H1 (cell line): ENCODE data around the gene CEACAM6. TPM values are rescaled to one million over a fixed set of nuclear protein-coding genes. Genes with fewer than 3 reads are reported as not detected.

Experiments
- CTCF ChIA-PET: fragments of 300-600 bp; sonication (Branson Sonifier 250); formaldehyde crosslinking; loops from one replicate; lab custom pipeline; 2021; ENCODE audit not compliant: partially characterized antibody; lab: Charles Lee
- POLR2A ChIA-PET: fragments of 300-600 bp; sonication (Branson Sonifier 250); formaldehyde crosslinking; loops from one replicate; lab custom pipeline; 2021; ENCODE audit warnings: inconsistent platforms; ENCODE audit not compliant: partially characterized antibody; lab: Charles Lee
- DNase-seq, 2 experiments: peaks; one replicate each; pipeline versions ENCODE4 v3.0.0 to v3.0.0-alpha.2; 2010 to 2022; ENCODE audit warnings: low spot score in 2 of 2, low read depth in 1 of 2, mixed read lengths in 1 of 2
- FAIRE-seq: peaks from 2 replicates; lab custom pipeline; 2011; peaks lifted over from hg19 to GRCh38; lab: Jason Lieb, UNC
- H2AFZ ChIP-seq: 2 replicates; pipeline ENCODE4 v1.8.1; 2012; ENCODE audit warnings: low read length, inconsistent platforms
- H2AK5ac ChIP-seq: 2 replicates; pipeline ENCODE4 v1.6.1; 2013; ENCODE audit warnings: low read depth, low read length
- H2BK120ac ChIP-seq: replicated peaks from 2 replicates; pipeline ENCODE3; 2013; ENCODE audit warnings: low read depth, low read length, inconsistent platforms
- H2BK12ac ChIP-seq: 2 replicates; pipeline ENCODE4 v1.6.1; 2013; ENCODE audit warnings: low read depth, low read length
- H2BK15ac ChIP-seq: 2 replicates; pipeline ENCODE4 v1.6.1; 2013; ENCODE audit warnings: low read length
- H2BK20ac ChIP-seq: 2 replicates; pipeline ENCODE4 v1.6.1; 2013; ENCODE audit warnings: low read length
- H2BK5ac ChIP-seq: 2 replicates; pipeline ENCODE4 v1.6.1; 2013; ENCODE audit warnings: low read depth, low read length
- H3K14ac ChIP-seq: 2 replicates; pipeline ENCODE4 v1.6.1; 2013; ENCODE audit warnings: inconsistent platforms; ENCODE audit not compliant: insufficient read length
- H3K18ac ChIP-seq: 2 replicates; pipeline ENCODE4 v1.6.1; 2013; ENCODE audit warnings: low read length; ENCODE audit errors: extremely low read depth
- H3K23ac ChIP-seq: 2 replicates; pipeline ENCODE4 v1.6.1; 2013; ENCODE audit warnings: inconsistent platforms; ENCODE audit not compliant: insufficient read length
- H3K23me2 ChIP-seq: 2 replicates; pipeline ENCODE4 v1.6.1; 2013; ENCODE audit warnings: low read depth, low read length
- H3K27ac ChIP-seq: 2 replicates; pipeline ENCODE4 v1.6.1; 2011; ENCODE audit warnings: low read depth, low read length, inconsistent platforms
- H3K27me3 ChIP-seq, 4 experiments: replicated peaks in 1 of 4; 1 replicate in 1 of 4; 2 replicates in 3 of 4; pipeline versions ENCODE4 v1.6.1 to v1.8.1; 2011 to 2013; ENCODE audit warnings: low read length in 3 of 4, mild to moderate bottlenecking in 3 of 4, inconsistent platforms in 2 of 4, mixed read lengths in 2 of 4, moderate library complexity in 1 of 4; ENCODE audit not compliant: control insufficient read depth in 3 of 4, insufficient read depth in 3 of 4; ENCODE audit errors: extremely low read depth in 1 of 4
- H3K36me3 ChIP-seq, 4 experiments: 2 replicates each; pipeline versions ENCODE4 v1.6.1 to v1.8.1; 2011 to 2013; ENCODE audit warnings: mild to moderate bottlenecking in 4 of 4, low read length in 3 of 4, moderate library complexity in 2 of 4, control low read depth in 1 of 4, inconsistent platforms in 1 of 4; ENCODE audit not compliant: insufficient read depth in 4 of 4, control insufficient read depth in 2 of 4
- H3K4ac ChIP-seq: replicated peaks from 2 replicates; pipeline ENCODE3; 2013; ENCODE audit warnings: low read length, low read depth, mixed read lengths, inconsistent platforms; ENCODE audit not compliant: insufficient read length
- H3K4me1 ChIP-seq, 4 experiments: replicated peaks in 1 of 4; 1 replicate in 1 of 4; 2 replicates in 3 of 4; pipeline versions ENCODE4 v1.6.1 to v1.8.1; 2011 to 2013; ENCODE audit warnings: low read length in 3 of 4, inconsistent platforms in 2 of 4, mixed read lengths in 1 of 4; ENCODE audit not compliant: insufficient read depth in 4 of 4, control insufficient read depth in 3 of 4
- H3K4me2 ChIP-seq, 2 experiments: 2 replicates each; pipeline versions ENCODE4 v1.6.1 to v1.8.1; 2011 to 2013; ENCODE audit warnings: low read depth in 2 of 2, low read length in 2 of 2, control low read depth in 1 of 2, inconsistent platforms in 1 of 2, mild to moderate bottlenecking in 1 of 2; ENCODE audit not compliant: insufficient read depth in 1 of 2
- H3K4me3 ChIP-seq, 4 experiments: fragments of 200-600, 300-600 bp in 1 of 4; sonication (generic), shearing (Covaris generic), sonication (Bioruptor Twin) in 1 of 4; 2 replicates each; pipeline versions ENCODE4 v1.5.1 to v1.8.1; 2011 to 2016; ENCODE audit warnings: low read length in 4 of 4, low read depth in 3 of 4, control low read depth in 2 of 4, inconsistent platforms in 2 of 4, mild to moderate bottlenecking in 2 of 4, mixed read lengths in 1 of 4, moderate library complexity in 1 of 4; ENCODE audit not compliant: insufficient read depth in 2 of 4; ENCODE audit errors: extremely low read depth in 1 of 4
- H3K56ac ChIP-seq: replicated peaks from 2 replicates; pipeline ENCODE3; 2013; ENCODE audit warnings: low read depth, mild to moderate bottlenecking, mixed read lengths, low read length, inconsistent platforms; ENCODE audit not compliant: insufficient read length
- H3K79me1 ChIP-seq: 2 replicates; pipeline ENCODE4 v1.6.1; 2013; ENCODE audit warnings: low read depth, low read length, control low read depth
- H3K79me2 ChIP-seq, 2 experiments: 2 replicates each; pipeline versions ENCODE4 v1.6.1 to v1.8.1; 2012 to 2013; ENCODE audit warnings: low read length in 2 of 2, mild to moderate bottlenecking in 2 of 2, inconsistent platforms in 1 of 2; ENCODE audit not compliant: insufficient read depth in 2 of 2, control insufficient read depth in 1 of 2
- H3K9ac ChIP-seq, 4 experiments: replicated peaks in 1 of 4; 1 replicate in 1 of 4; 2 replicates in 3 of 4; pipeline versions ENCODE4 v1.6.1 to v1.8.1; 2011 to 2013; ENCODE audit warnings: low read depth in 3 of 4, low read length in 3 of 4, control low read depth in 2 of 4, mild to moderate bottlenecking in 2 of 4, moderate library complexity in 2 of 4, inconsistent platforms in 1 of 4; ENCODE audit errors: extremely low read depth in 1 of 4
- H3K9me3 ChIP-seq, 2 experiments: 2 replicates each; pipeline versions ENCODE4 v1.6.1 to v1.8.1; 2012 to 2013; ENCODE audit warnings: mild to moderate bottlenecking in 2 of 2, moderate library complexity in 2 of 2, control low read depth in 1 of 2, inconsistent platforms in 1 of 2, low read depth in 1 of 2, low read length in 1 of 2, mixed read lengths in 1 of 2; ENCODE audit not compliant: insufficient read depth in 2 of 2
- H4K20me1 ChIP-seq, 2 experiments: replicated peaks in 1 of 2; 2 replicates each; pipeline versions ENCODE3 to v1.8.1; 2011 to 2013; ENCODE audit warnings: inconsistent platforms in 2 of 2, low read length in 2 of 2, mild to moderate bottlenecking in 1 of 2; ENCODE audit not compliant: insufficient read depth in 2 of 2, control insufficient read depth in 1 of 2
- H4K5ac ChIP-seq: 2 replicates; pipeline ENCODE4 v1.6.1; 2013; ENCODE audit warnings: low read length, low read depth, mixed read lengths, inconsistent platforms; ENCODE audit not compliant: insufficient read length
- H4K8ac ChIP-seq: 2 replicates; pipeline ENCODE4 v1.8.0; 2013; ENCODE audit warnings: mild to moderate bottlenecking, moderate library complexity, low read length, inconsistent platforms; ENCODE audit not compliant: insufficient read depth; ENCODE audit errors: extremely low read depth
- H4K91ac ChIP-seq: replicated peaks from 2 replicates; pipeline ENCODE3; 2013; ENCODE audit warnings: low read length, mixed read lengths, inconsistent platforms; ENCODE audit not compliant: insufficient read length
- BCL11A ChIP-seq, 2 experiments: IDR thresholded peaks; one replicate each; pipeline ENCODE4 v1.6.1; 2011; ENCODE audit warnings: low read depth in 2 of 2, low read length in 2 of 2, mild to moderate bottlenecking in 2 of 2
- EZH2 ChIP-seq: fragments of 200-600 bp; sonication (generic); IDR thresholded peaks from 2 replicates; pipeline ENCODE4 v1.7.1; 2012; ENCODE audit warnings: low read depth, mild to moderate bottlenecking, moderate library complexity, low read length, inconsistent platforms; ENCODE audit not compliant: severe bottlenecking
- GABPA ChIP-seq: IDR thresholded peaks from 2 replicates; pipeline ENCODE4 v1.6.1; 2011; ENCODE audit warnings: mild to moderate bottlenecking, low read length, moderate library complexity, borderline replicate concordance; ENCODE audit not compliant: insufficient read depth
- HDAC2 ChIP-seq, 2 experiments: fragments of 300-600 bp in 1 of 2; sonication (generic) in 1 of 2; IDR thresholded peaks; 2 replicates each; pipeline ENCODE4 v1.6.1; 2011 to 2012; ENCODE audit warnings: low read depth in 2 of 2, low read length in 2 of 2, mild to moderate bottlenecking in 2 of 2, moderate library complexity in 2 of 2, borderline replicate concordance in 1 of 2, inconsistent platforms in 1 of 2
- KDM1A ChIP-seq: fragments of 200-600, 300-600 bp; sonication (generic); IDR thresholded peaks from 2 replicates; pipeline ENCODE4 v1.7.1; 2016; ENCODE audit warnings: mild to moderate bottlenecking, low read length, borderline replicate concordance
- KDM5A ChIP-seq: fragments of 200-600 bp; IDR thresholded peaks from 2 replicates; pipeline ENCODE4 v1.7.1; 2012; ENCODE audit warnings: mild to moderate bottlenecking, low read length, inconsistent platforms, mixed read lengths
- POLR2A ChIP-seq, 2 experiments: IDR thresholded peaks; 1 replicate in 1 of 2; 2 replicates in 1 of 2; pipeline ENCODE4 v1.6.1; 2011; ENCODE audit warnings: low read depth in 2 of 2, low read length in 2 of 2, mild to moderate bottlenecking in 2 of 2; ENCODE audit errors: control extremely low read depth in 1 of 2
- POU5F1 ChIP-seq: IDR thresholded peaks from 2 replicates; pipeline ENCODE4 v1.6.1; 2011; ENCODE audit warnings: low read depth, mild to moderate bottlenecking, low read length, moderate library complexity
- RFX5 ChIP-seq: IDR thresholded peaks from 2 replicates; pipeline ENCODE4 v1.6.1; 2011; ENCODE audit warnings: low read depth, low read length, improper control_type of control experiment, borderline replicate concordance
- SIN3A ChIP-seq, 2 experiments: IDR thresholded peaks in 1 of 2; conservative IDR thresholded peaks in 1 of 2; 2 replicates each; pipeline ENCODE4 v1.6.1; 2011 to 2012; ENCODE audit warnings: low read length in 2 of 2, improper control_type of control experiment in 1 of 2, low read depth in 1 of 2, mild to moderate bottlenecking in 1 of 2
- SIRT6 ChIP-seq: IDR thresholded peaks from one replicate; pipeline ENCODE4 v1.7.1; 2012; ENCODE audit warnings: low read length, inconsistent platforms
- SP1 ChIP-seq: IDR thresholded peaks from 2 replicates; pipeline ENCODE4 v1.6.1; 2011; ENCODE audit warnings: low read depth, low read length
- SUZ12 ChIP-seq: fragments of 200-600 bp; sonication (generic); IDR thresholded peaks from 2 replicates; pipeline ENCODE4 v1.6.1; 2012; ENCODE audit warnings: mild to moderate bottlenecking, inconsistent platforms, low read length, moderate library complexity, mixed read lengths
- TAF7 ChIP-seq: optimal IDR thresholded peaks from 2 replicates; pipeline ENCODE3; 2011; ENCODE audit warnings: low read depth, mild to moderate bottlenecking, inconsistent platforms, low read length, moderate library complexity, borderline replicate concordance
- TBP ChIP-seq: IDR thresholded peaks from 2 replicates; pipeline ENCODE4 v1.6.1; 2011; ENCODE audit warnings: low read depth, low read length, improper control_type of control experiment
- WGBS, 2 experiments: shearing (Covaris generic) in 1 of 2; methylation state at CpG; one replicate each; pipeline versions ENCODE4 v1.1.6 to v1.1.7; 2013 to 2015; ENCODE audit warnings: low lambda C conversion rate in 2 of 2, mixed read lengths in 2 of 2, inconsistent platforms in 1 of 2, low coverage in 1 of 2, missing lambda C conversion rate in 1 of 2; ENCODE audit not compliant: insufficient replicate concordance in 2 of 2, insufficient coverage in 1 of 2, insufficient read length in 1 of 2; ENCODE audit errors: extremely low coverage in 1 of 2, missing lambda C conversion rate in 1 of 2; 5-methylcytosine and 5-hydroxymethylcytosine counted together
- polyA plus RNA-seq, 7 experiments: library from polyadenylated mRNA; depleted of rRNA in 3 of 7; stranded (reverse) in 5 of 7; unstranded in 2 of 7; fragments of >200 nt in 5 of 7; fragments of 200-250 nt in 2 of 7; gene quantifications; 1 replicate in 5 of 7; 2 replicates in 1 of 7; 4 replicates in 1 of 7; pipeline versions ENCODE4 v1.2.1 to v1.2.3, GENCODE V29; 2011 to 2013; ENCODE audit warnings: missing spikeins in 2 of 7, mixed read lengths in 2 of 7
- total RNA-seq: library from RNA; stranded (reverse); fragmentation: NEBNext Ultra II Directional; extraction: Animal tissue kit (Norgen Biotek cat#: 25700); gene quantifications from 2 replicates; pipeline ENCODE4 v1.2.1, GENCODE V29; 2021

CEACAM6 gene
- total and polyA plus RNA-seq, 2 of the 8 experiments (the other 6 are each of a cell fraction or from before 2014, with no cell fraction given), result not detected

GRCh38 chr19:41801031-41801430, 45.7 kb downstream of the CEACAM6 start:
- Histone ChIP-seq H4K8ac (no peak overlapping the region; the same call in 1 of the 2 replicates), H3K27ac (no peak overlapping the region), H3K23ac (no peak overlapping the region), H3K14ac (no peak overlapping the region), H3K9me3 (peaks cover 40 to 61% of the 10 kb centered on the region in 2 experiments), H2AFZ (no peak overlapping the region), H3K4me3 (no peak overlapping the region), H4K5ac (no peak overlapping the region), H4K91ac (no peak overlapping the region), H4K20me1 (no peaks in the 10 kb centered on the region), H3K18ac (no peak overlapping the region), H2AK5ac (no peak overlapping the region), H3K36me3 (no peaks in the 10 kb centered on the region), H2BK15ac (no peak overlapping the region), H3K56ac (no peak overlapping the region), H2BK120ac (no peak overlapping the region), H3K4ac (no peak overlapping the region), H3K27me3 (no peaks in the 10 kb centered on the region), H2BK12ac (no peak overlapping the region), H2BK5ac (no peak overlapping the region), H3K4me2 (no peak overlapping the region), H3K9ac (no peak overlapping the region), H3K4me1 (no peaks in the 10 kb centered on the region), H3K79me1 (no peaks in the 10 kb centered on the region), H2BK20ac (no peak overlapping the region), H3K79me2 (no peaks in the 10 kb centered on the region), H3K23me2 (no peaks in the 10 kb centered on the region)
- CTCF ChIA-PET, result interaction anchor here (0.8 kb wide), 1 partner anchor 15 kb away, joined by 3 read pairs; no protein-coding TSS in a partner anchor
- 74% methylated on average over 4 of the region's 4 CpGs; no CpG with 5 or more reads in 1 of the 2 experiments for WGBS, 2 experiments
- no peak for DNase-seq
- no peak for FAIRE-seq
- POLR2A ChIA-PET, result no interaction called here
- no peak for TF ChIP-seq HDAC2 (IDR thresholded peaks at IDR 0.05; ENCODE audit: borderline replicate concordance in 1 of 2, low read depth in 2 of 2, low read length in 2 of 2)
- TF ChIP-seq SP1, result no peak
- no peak for TF ChIP-seq SIRT6
- TF ChIP-seq SIN3A (conservative IDR thresholded peaks at IDR 0.05 in 1 of 2, IDR thresholded peaks at IDR 0.05 in 1 of 2; ENCODE audit: low read depth in 1 of 2, low read length in 2 of 2), result no peak
- TF ChIP-seq TBP, result no peak
- no peak for TF ChIP-seq SUZ12
- no peak for TF ChIP-seq KDM1A
- TF ChIP-seq BCL11A (IDR thresholded peaks at IDR 0.05; ENCODE audit: low read depth in 2 of 2, low read length in 2 of 2), result no peak
- TF ChIP-seq TAF7, result no peak
- TF ChIP-seq POLR2A (IDR thresholded peaks at IDR 0.05; ENCODE audit: control extremely low read depth in 1 of 2, low read depth in 2 of 2, low read length in 2 of 2), result no peak
- no peak for TF ChIP-seq POU5F1
- TF ChIP-seq EZH2, result no peak
- TF ChIP-seq KDM5A, result no peak
- no peak for TF ChIP-seq GABPA
- no peak for TF ChIP-seq RFX5
